NOMO-1 (cell line): ENCODE results near the gene SHB.
A peak's percentile ranks its signal among the peaks of the same experiment; 100 is the strongest.

Source experiments
- DNase-seq, 2 experiments: peaks; one replicate each; lab custom pipeline; 2025; ENCODE audit not compliant: unreplicated experiment in 2 of 2; lab: John Stamatoyannopoulos, UW

Gene SHB

GRCh38 chr9:38044706-38045105, 24.3 kb downstream of the SHB start:
- DNase-seq = no peak

GRCh38 chr9:38043931-38044623, 24.9 kb downstream of the SHB start:
- no peak for DNase-seq

- DNase-seq = no peak
These were observed 26.2 kb downstream of the SHB start for GRCh38 chr9:38042626-38043357.

- DNase-seq = no peak
These were observed 27.3 kb downstream of the SHB start for GRCh38 chr9:38041564-38042243.

GRCh38 chr9:38039907-38040682, 28.9 kb downstream of the SHB start:
- no peak for DNase-seq

GRCh38 chr9:38039090-38039906, 29.7 kb downstream of the SHB start:
- no peak for DNase-seq

GRCh38 chr9:38038307-38039089, 30.5 kb downstream of the SHB start:
- DNase-seq = peak in 1 of 2 experiments; percentile 33

GRCh38 chr9:38037981-38038306, 31.1 kb downstream of the SHB start:
- DNase-seq = no peak

GRCh38 chr9:38036359-38037084, 32.5 kb downstream of the SHB start:
- no peak for DNase-seq

GRCh38 chr9:38035873-38036272, 33.2 kb downstream of the SHB start:
- DNase-seq = no peak

- DNase-seq = no peak
These were observed 35.1 kb downstream of the SHB start for GRCh38 chr9:38033941-38034340.

- DNase-seq = no peak
These were observed 36.5 kb downstream of the SHB start for GRCh38 chr9:38032266-38033110.

GRCh38 chr9:38031594-38031993, 37.4 kb downstream of the SHB start:
- DNase-seq = no peak

GRCh38 chr9:38030658-38031057, 38.4 kb downstream of the SHB start:
- no peak for DNase-seq

- no peak for DNase-seq
These were observed 39.0 kb downstream of the SHB start for GRCh38 chr9:38029915-38030638.

GRCh38 chr9:38027714-38028113, 41.3 kb downstream of the SHB start:
- no peak for DNase-seq

- no peak for DNase-seq
These were observed 42.0 kb downstream of the SHB start for GRCh38 chr9:38026840-38027527.
